ENCODE measurements around the gene TRIM44. TPM values are rescaled to one million over a fixed set of nuclear protein-coding genes. Genes with fewer than 3 reads are reported as not detected.

Gene TRIM44
- total RNA-seq, 1 experiment from 2014 or later = 191 TPM

DNA sequence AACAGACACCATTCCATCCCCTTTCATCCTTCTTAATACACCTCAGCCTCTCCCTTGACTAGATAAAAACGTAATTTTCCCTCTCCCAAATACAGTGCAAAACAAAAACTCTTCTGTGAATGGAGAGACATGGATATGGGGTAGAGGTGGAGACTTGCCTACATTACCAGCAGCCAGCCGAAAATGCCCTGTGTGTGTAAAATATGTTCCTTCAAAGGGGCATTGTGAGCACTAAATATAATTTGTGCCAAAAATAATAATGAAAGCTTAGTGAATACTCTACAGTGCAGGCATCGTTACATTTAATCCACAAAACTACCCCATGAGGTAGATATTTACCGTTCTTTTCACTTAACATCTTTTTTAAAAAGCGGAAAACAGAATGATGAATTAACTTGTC lies 1.0 kb upstream of the TRIM44 start:
- no TSS peak for BruUV-seq (replicated peaks)
- Histone ChIP-seq H3K9me3 (ENCODE audit: low read depth, low read length, poor library complexity, severe bottlenecking) (peaks cover 32% of the 10 kb centered on the region), H3K36me3 (ENCODE audit: insufficient read depth, low read length, poor library complexity, severe bottlenecking) (peaks cover 29% of the 10 kb centered on the region), H3K27ac (ENCODE audit: low read depth, low read length, poor library complexity, severe bottlenecking) (no peak overlapping the region), H3K4me1 (ENCODE audit: insufficient read depth, low read length, poor library complexity, severe bottlenecking) (peaks cover 20% of the 10 kb centered on the region), H3K27me3 (replicated peaks; ENCODE audit: insufficient read depth, low read depth, low read length, poor library complexity) (no peaks in the 10 kb centered on the region), H3K4me3 (ENCODE audit: low read depth, low read length, poor library complexity, severe bottlenecking) (peak overlapping the region; percentile 57)
- intact Hi-C loops (cut with micrococcal nuclease; ENCODE audit: unreplicated experiment) = loop anchor here (5.0 kb wide), 1 partner anchor 161 kb away; no protein-coding TSS in a partner anchor
- no peak for TF ChIP-seq EZH2 (IDR thresholded peaks at IDR 0.05; ENCODE audit: borderline replicate concordance, low read depth, low read length, poor library complexity, severe bottlenecking)
- TF ChIP-seq, protein P1, sequence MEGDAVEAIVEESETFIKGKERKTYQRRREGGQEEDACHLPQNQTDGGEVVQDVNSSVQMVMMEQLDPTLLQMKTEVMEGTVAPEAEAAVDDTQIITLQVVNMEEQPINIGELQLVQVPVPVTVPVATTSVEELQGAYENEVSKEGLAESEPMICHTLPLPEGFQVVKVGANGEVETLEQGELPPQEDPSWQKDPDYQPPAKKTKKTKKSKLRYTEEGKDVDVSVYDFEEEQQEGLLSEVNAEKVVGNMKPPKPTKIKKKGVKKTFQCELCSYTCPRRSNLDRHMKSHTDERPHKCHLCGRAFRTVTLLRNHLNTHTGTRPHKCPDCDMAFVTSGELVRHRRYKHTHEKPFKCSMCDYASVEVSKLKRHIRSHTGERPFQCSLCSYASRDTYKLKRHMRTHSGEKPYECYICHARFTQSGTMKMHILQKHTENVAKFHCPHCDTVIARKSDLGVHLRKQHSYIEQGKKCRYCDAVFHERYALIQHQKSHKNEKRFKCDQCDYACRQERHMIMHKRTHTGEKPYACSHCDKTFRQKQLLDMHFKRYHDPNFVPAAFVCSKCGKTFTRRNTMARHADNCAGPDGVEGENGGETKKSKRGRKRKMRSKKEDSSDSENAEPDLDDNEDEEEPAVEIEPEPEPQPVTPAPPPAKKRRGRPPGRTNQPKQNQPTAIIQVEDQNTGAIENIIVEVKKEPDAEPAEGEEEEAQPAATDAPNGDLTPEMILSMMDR (conservative IDR thresholded peaks at IDR 0.05; ENCODE audit: low read depth, low read length) = no peak
- CTCF ChIA-PET = interaction anchor here (0.9 kb wide), 1 partner anchor 161 kb away, joined by 3 read pairs; no protein-coding TSS in a partner anchor
- POLR2A ChIA-PET (ENCODE audit: low non-redundant PET) = no interaction called here
- DNase-seq (ENCODE audit: low spot score) = no peak

DNA sequence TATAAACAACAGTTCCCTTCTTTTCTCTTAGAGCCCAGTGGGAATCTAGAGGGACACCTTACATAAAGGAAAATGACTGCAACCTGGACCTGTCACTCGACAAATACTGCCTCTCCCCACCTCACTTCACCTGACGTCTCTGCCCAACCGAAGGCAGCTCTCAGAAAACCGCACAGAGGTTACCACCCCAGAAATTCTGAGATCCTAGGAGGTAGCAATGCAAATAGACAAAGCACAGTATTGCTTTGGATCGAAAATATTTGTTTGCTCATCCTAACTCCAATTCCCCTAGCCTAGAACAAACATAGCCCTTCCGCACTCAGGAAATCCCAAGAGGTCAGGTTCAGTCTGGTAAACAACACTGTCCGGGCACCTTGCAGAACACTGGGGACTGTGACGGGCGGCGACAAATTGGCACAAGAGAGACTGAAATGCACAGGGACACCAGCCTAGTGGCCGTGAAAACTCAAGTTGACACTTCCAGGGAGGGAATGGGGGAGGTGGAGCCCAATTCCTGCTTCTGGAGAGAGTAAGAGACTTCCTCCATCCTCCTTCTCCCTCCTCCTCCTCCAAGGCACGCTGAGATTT lies 420 bp upstream of the TRIM44 start:
- ChIA-PET CTCF (no interaction called here), POLR2A (ENCODE audit: low non-redundant PET) (no interaction called here)
- TF ChIP-seq, protein P1 (conservative IDR thresholded peaks at IDR 0.05; ENCODE audit: low read depth, low read length) = no peak
- TF ChIP-seq EZH2 (IDR thresholded peaks at IDR 0.05; ENCODE audit: borderline replicate concordance, low read depth, low read length, poor library complexity, severe bottlenecking) = no peak
- BruUV-seq (replicated peaks) = TSS peak; percentile 91
- peak overlapping the region; percentile 57 for H3K4me3 ChIP-seq (ENCODE audit: low read depth, low read length, poor library complexity, severe bottlenecking)
- DNase-seq (ENCODE audit: low spot score) = no peak
- H3K36me3 ChIP-seq (ENCODE audit: insufficient read depth, low read length, poor library complexity, severe bottlenecking) = peaks cover 33% of the 10 kb centered on the region
- H3K27ac ChIP-seq (ENCODE audit: low read depth, low read length, poor library complexity, severe bottlenecking) = peak overlapping the region; percentile 91
- H3K27me3 ChIP-seq (replicated peaks; ENCODE audit: insufficient read depth, low read depth, low read length, poor library complexity) = no peaks in the 10 kb centered on the region
- peaks cover 20% of the 10 kb centered on the region for H3K4me1 ChIP-seq (ENCODE audit: insufficient read depth, low read length, poor library complexity, severe bottlenecking)
- intact Hi-C loops (cut with micrococcal nuclease; ENCODE audit: unreplicated experiment) = loop anchor here (1.0 to 5.0 kb wide), 2 partner anchors 41 to 160 kb away; no protein-coding TSS in a partner anchor
- peaks cover 39% of the 10 kb centered on the region for H3K9me3 ChIP-seq (ENCODE audit: low read depth, low read length, poor library complexity, severe bottlenecking)

- no peak for DNase-seq (ENCODE audit: low spot score)
- Histone ChIP-seq H3K27me3 (replicated peaks; ENCODE audit: insufficient read depth, low read depth, low read length, poor library complexity) (no peaks in the 10 kb centered on the region), H3K27ac (ENCODE audit: low read depth, low read length, poor library complexity, severe bottlenecking) (peak overlapping the region; percentile 91), H3K9me3 (ENCODE audit: low read depth, low read length, poor library complexity, severe bottlenecking) (peaks cover 43% of the 10 kb centered on the region), H3K36me3 (ENCODE audit: insufficient read depth, low read length, poor library complexity, severe bottlenecking) (peaks cover 38% of the 10 kb centered on the region), H3K4me1 (ENCODE audit: insufficient read depth, low read length, poor library complexity, severe bottlenecking) (peaks cover 20% of the 10 kb centered on the region), H3K4me3 (ENCODE audit: low read depth, low read length, poor library complexity, severe bottlenecking) (peak overlapping the region; percentile 57)
- ChIA-PET CTCF (interaction anchor here (1.2 kb wide), 1 partner anchor 159 kb away, joined by 3 read pairs; no protein-coding TSS in a partner anchor), POLR2A (ENCODE audit: low non-redundant PET) (no interaction called here)
- BruUV-seq (replicated peaks) = TSS peak; percentile 48
- TF ChIP-seq EZH2 (IDR thresholded peaks at IDR 0.05; ENCODE audit: borderline replicate concordance, low read depth, low read length, poor library complexity, severe bottlenecking) = no peak
- TF ChIP-seq, protein P1 (conservative IDR thresholded peaks at IDR 0.05; ENCODE audit: low read depth, low read length) = no peak
- intact Hi-C loops (cut with micrococcal nuclease; ENCODE audit: unreplicated experiment) = loop anchor here (5.0 kb wide), 1 partner anchor 159 kb away; no protein-coding TSS in a partner anchor
Observed at GRCh38 chr11:35663408-35663702, 780 bp downstream of the TRIM44 start.
